ENCODE results near the gene CSNK1G3.
"Not testable (repeated sequence)": the region's sequence is repeated elsewhere in the genome, so short reads cannot be mapped to it uniquely, and the experiment has no call there.

CSNK1G3 gene

GRCh38 chr5:123511648-123512605 is at the start of gene CSNK1G3:
Gene CSNK1G3 (plus strand): TSS chr5:123512177. CDS start chr5:123545664, 33,487 bp downstream.
- DNase-seq (ENCODE audit: low read depth): peak; percentile 98

GRCh38 chr5:123466839-123467238 is 45.1 kb upstream of the CSNK1G3 start:
- not testable (repeated sequence) for DNase-seq (ENCODE audit: low read depth)

- no peak for DNase-seq (ENCODE audit: low read depth)
These were observed 40.6 kb upstream of the CSNK1G3 start for GRCh38 chr5:123471385-123471784.

- no peak for DNase-seq (ENCODE audit: low read depth)
These were observed 39.6 kb upstream of the CSNK1G3 start for GRCh38 chr5:123472150-123472924.

- no peak for DNase-seq (ENCODE audit: low read depth)
These were observed 37.7 kb upstream of the CSNK1G3 start for GRCh38 chr5:123474228-123474627.

DNA sequence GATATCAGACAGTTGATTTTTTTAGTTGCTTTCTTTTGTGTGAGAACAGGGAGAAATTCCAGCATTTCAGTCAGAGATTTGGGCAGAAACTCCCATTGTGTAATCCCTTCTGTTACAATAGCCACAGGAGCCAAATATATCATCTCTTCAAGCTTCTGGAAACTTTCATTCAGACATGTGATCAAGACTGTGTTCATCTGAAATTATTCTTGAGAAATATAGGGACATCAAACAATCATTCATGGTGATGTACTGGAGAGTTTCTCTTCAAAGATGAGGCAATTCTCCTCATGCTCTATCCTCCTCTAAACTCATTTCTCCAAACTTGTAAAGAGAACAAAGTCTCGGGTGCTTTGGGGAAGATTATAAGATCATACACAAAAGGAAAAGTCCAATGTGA is 35.2 kb upstream of the CSNK1G3 start:
- DNase-seq (ENCODE audit: low read depth): no peak

- DNase-seq (ENCODE audit: low read depth): no peak
These were observed 33.4 kb upstream of the CSNK1G3 start for GRCh38 chr5:123478546-123478945.

- DNase-seq (ENCODE audit: low read depth): peak; percentile 9
These were observed 29.7 kb upstream of the CSNK1G3 start for GRCh38 chr5:123482258-123482657.

GRCh38 chr5:123483446-123484077 is 28.4 kb upstream of the CSNK1G3 start:
- DNase-seq (ENCODE audit: low read depth): no peak

GRCh38 chr5:123485275-123485674 is 26.7 kb upstream of the CSNK1G3 start:
- DNase-seq (ENCODE audit: low read depth): no peak

DNA sequence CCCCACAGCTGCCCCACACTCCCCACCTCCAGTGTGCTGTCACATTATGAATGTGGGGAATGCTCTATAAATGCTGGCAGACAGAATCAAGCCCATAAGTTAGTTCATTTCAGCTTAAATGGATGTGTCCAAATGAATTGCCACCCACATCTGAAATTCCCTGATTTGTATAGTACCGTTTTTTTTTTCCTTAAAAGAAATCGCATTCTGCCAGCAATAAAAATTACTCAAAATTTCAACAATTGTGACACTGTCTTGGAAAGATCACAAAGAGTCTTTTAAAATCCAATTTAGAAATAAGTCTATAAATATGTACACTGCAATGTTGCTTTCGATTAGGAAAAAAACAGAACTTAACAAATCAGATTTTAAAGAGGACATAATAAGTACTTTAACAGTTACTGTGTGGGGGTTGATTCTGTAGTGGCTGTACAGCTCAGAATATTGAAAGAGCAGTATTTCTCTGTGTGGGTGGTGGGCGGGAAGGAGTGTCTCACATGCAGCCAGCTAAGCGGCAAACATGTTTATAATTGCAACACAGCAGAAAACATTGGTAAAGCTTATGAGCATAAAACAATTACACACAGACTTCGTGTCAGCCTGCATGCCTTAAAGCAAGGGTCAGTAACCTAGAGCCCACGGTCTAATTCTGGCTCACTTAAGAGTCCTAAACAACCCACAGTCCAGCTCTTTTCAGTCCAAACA is 24.9 kb upstream of the CSNK1G3 start:
- DNase-seq (ENCODE audit: low read depth): peak; percentile 36

- no peak for DNase-seq (ENCODE audit: low read depth)
These were observed 21.0 kb upstream of the CSNK1G3 start for GRCh38 chr5:123490974-123491373.

- peak; percentile 8 for DNase-seq (ENCODE audit: low read depth)
These were observed 16.8 kb upstream of the CSNK1G3 start for GRCh38 chr5:123495211-123495610.

DNA sequence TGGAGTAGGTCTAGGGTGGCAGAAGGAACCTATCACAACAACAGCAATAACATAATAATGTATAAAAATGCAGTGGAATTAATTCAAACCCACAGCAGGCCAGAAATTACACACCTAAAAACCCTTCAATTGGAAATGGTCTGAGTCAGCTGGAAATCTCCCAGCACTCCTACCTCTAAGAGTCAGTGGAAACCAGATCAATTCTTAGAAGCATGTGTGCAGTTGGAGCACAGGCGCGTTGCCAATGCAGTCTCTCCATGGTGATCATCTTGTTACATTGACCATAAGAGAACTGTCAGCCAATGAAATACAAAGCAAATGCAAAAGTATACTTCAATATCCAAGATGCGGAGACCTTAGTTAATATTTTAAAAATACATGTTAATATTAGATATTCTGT is 15.1 kb upstream of the CSNK1G3 start:
- no peak for DNase-seq (ENCODE audit: low read depth)

- DNase-seq (ENCODE audit: low read depth): no peak
These were observed 11.5 kb upstream of the CSNK1G3 start for GRCh38 chr5:123500471-123500870.

- no peak for DNase-seq (ENCODE audit: low read depth)
These were observed 9.9 kb upstream of the CSNK1G3 start for GRCh38 chr5:123502120-123502519.

GRCh38 chr5:123503299-123503698 is 8.7 kb upstream of the CSNK1G3 start:
- no peak for DNase-seq (ENCODE audit: low read depth)

GRCh38 chr5:123505633-123506032 is 6.3 kb upstream of the CSNK1G3 start:
- DNase-seq (ENCODE audit: low read depth): no peak

- no peak for DNase-seq (ENCODE audit: low read depth)
These were observed 3.5 kb upstream of the CSNK1G3 start for GRCh38 chr5:123508441-123508840.

- DNase-seq (ENCODE audit: low read depth): peak; percentile 75
These were observed 708 bp upstream of the CSNK1G3 start for GRCh38 chr5:123511290-123511647.

DNA sequence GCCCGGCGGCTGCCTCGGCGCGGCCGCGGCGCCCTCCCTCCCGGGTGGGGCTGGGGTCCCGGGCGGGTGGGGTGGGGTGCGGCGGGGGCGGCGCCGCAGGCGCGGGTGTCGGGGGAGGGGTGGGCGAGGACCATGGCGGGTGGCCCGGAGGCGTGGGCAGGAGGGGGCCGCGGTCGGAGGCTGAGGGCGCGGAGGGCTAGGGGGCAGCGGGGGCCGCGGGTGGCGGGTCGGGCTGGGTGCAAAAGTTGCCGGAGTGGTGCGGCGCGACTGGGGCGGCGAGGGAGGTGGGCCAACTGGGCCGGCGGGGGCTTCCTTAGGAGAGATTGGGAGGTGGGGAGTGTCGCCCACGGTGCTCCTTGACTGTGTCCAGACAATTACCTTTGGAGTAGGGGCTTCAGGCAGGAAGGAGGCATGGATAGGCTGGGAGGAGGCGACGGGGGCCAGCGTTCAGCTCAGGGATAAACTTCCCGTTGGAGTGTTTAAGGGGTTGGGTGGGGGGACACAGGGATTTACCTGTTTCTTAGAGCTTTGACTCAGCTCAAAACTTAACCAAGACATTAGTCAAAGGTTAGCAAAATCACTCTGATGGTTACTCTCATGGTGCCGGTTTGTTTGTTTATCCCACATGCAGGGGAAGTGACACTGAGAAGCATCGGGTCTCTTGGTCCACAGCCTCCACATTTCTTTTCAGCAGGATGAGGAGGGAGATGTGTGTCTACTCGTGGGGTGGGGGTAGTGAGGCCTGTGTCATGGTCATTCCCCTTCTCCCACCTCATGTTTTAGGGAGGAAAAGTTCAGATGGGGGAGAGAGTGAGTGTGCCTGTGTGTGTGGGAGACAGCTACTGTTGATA is 859 bp downstream of the CSNK1G3 start:
- peak; percentile 50 for DNase-seq (ENCODE audit: low read depth)

Data from ELR (cell line).